Heart left ventricle (tissue), 13 donors: Measurements from ENCODE around the gene UGP2.

Experiments
- CTCF ChIP-seq, 12 donors: fragments of 200-600 bp; sonication (generic) in 4 of 12; IDR thresholded peaks; one replicate each; pipeline versions ENCODE4 v1.5.0 to v1.8.0; 2018 to 2022; ENCODE audit warnings: antibody characterized with exemption in 12 of 12, mild to moderate bottlenecking in 5 of 12
- POLR2A ChIP-seq, 2 donors: fragments of 450-650 bp; IDR thresholded peaks; one replicate each; pipeline ENCODE4 v1.6.1; 2017; ENCODE audit warnings: antibody characterized with exemption in 2 of 2, mild to moderate bottlenecking in 2 of 2, moderate library complexity in 2 of 2
- donor health status: ischemic (EF 13 %, LVEDD 7.1; RV severe dilation, severe dysfunction).
- donor health status: DM: no; HTN: yes; CAD: no.
- donor health status: DM: no; HTN: no; CAD: no.
- donor health status: ischemic (EF 25% LVEDD 6.9; RV normal size, moderate dysfunction).
- donor health status: ischemic (EF 25% LVEDD 5.7; RV mildly dilated, moderate dysfunction).
- donor health status: ischemic (EF 35%, LVEDD 5.7; RV mildly dilated, moderate dysfunction).
- donor health status: nonischemic (EF 11% LVEDD 7.7; RV severe dilation, severe dysfunction).
- donor health status: DM: yes; HTN: yes; CAD: no.
- donor health status: PGD.
- donor health status: ischemic (EF 29% LVEDD 5.4; RV normal size, mild dysfunction).
- donor health status: nonischemic (EF 23%, LVEDD 6.1; RV moderate dilation, normal function).

GRCh38 chr2:63811063-63811462, 30.6 kb upstream of the UGP2 start:
- TF ChIP-seq CTCF (IDR thresholded peaks at IDR 0.05): no peak
- TF ChIP-seq POLR2A (IDR thresholded peaks at IDR 0.05): no peak
